ENCODE data around the gene SLC35F3. TPM values are rescaled to one million over a fixed set of nuclear protein-coding genes. Genes with fewer than 3 reads are reported as not detected.
A peak's percentile ranks its signal among the peaks of the same experiment; 100 is the strongest.

SLC35F3 gene
- total RNA-seq, 1 donor from 2014 or later = 1.6 TPM

DNA sequence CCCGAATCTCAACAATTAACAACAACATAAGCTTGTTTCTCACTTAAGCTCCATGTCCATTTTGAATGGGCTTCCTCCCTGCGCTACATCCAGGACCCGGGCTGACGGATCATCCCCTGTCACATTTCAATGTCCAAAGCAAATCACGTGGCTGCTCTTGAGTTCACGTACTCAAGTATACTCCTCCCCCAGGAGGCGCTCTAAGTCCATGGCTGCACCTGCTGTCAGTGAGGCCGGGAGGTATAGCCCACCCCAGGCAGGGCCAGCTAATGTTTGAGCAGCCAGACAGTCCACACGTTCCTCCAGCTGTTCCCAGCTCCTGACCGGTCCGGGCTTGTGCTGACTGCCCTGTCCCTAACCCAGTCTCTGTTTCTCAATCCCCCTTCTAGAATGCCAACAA lies 220.8 kb downstream of the SLC35F3 start:
- TF ChIP-seq, protein P1, sequence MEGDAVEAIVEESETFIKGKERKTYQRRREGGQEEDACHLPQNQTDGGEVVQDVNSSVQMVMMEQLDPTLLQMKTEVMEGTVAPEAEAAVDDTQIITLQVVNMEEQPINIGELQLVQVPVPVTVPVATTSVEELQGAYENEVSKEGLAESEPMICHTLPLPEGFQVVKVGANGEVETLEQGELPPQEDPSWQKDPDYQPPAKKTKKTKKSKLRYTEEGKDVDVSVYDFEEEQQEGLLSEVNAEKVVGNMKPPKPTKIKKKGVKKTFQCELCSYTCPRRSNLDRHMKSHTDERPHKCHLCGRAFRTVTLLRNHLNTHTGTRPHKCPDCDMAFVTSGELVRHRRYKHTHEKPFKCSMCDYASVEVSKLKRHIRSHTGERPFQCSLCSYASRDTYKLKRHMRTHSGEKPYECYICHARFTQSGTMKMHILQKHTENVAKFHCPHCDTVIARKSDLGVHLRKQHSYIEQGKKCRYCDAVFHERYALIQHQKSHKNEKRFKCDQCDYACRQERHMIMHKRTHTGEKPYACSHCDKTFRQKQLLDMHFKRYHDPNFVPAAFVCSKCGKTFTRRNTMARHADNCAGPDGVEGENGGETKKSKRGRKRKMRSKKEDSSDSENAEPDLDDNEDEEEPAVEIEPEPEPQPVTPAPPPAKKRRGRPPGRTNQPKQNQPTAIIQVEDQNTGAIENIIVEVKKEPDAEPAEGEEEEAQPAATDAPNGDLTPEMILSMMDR (conservative IDR thresholded peaks at IDR 0.05; ENCODE audit: low read depth, low read length) = peak; percentile 73
- no peak for DNase-seq (ENCODE audit: low read depth)
- no peak overlapping the region for H3K4me3 ChIP-seq (ENCODE audit: low read depth, low read length)

DNA sequence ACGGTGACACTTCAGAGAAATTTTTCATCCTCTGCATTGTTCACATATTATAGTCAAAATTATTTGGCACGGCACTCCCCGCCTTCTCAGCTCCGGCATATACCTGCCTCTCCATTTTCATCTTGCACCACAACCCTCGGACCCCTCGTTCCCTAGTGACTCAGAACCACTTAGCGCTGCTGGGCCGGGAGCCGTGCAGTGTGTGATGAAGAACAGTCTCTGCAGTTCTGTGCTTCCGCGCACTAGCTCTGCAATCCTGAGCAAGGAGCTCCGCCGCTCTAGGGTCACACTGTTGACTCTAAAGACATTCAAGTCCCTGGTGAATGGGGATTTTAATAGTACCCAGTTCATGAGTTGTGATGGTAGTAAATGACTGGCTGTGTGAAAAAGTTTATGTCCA lies 221.2 kb downstream of the SLC35F3 start:
- no peak overlapping the region for H3K4me3 ChIP-seq (ENCODE audit: low read depth, low read length)
- TF ChIP-seq, protein P1 (conservative IDR thresholded peaks at IDR 0.05; ENCODE audit: low read depth, low read length) = no peak
- DNase-seq (ENCODE audit: low read depth) = no peak

DNA sequence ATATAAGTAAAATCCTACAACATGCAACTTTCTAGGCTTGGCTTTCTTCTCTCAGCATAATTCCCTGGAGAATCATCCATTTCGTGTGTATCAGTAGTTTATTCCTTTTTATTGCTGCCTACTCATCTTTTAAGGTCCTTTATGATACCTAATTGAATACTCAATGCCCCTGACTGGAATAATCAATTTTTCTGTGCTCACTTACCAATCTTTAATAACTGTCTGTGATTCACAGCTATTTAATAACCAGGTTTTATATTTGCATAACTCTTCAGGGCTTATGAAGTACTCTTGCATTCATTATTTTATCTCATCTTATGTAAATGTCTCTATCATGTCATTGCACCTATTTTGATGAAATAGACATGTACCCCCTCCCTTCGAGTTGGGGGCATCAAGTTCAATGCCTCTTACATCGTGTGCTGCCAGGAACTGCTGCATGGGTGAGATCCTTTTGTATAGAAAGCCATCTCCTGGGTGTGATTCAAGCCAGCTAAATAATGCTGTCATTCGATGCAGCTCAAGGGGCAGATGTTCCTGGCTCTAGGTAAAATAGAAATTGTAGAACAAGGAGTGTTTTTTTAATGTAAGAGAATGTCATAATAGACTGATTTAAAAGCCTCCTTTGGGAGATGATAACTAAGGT lies 222.7 kb downstream of the SLC35F3 start:
- no peak for DNase-seq (ENCODE audit: low read depth)
- H3K4me3 ChIP-seq (ENCODE audit: low read depth, low read length) = no peak overlapping the region
- TF ChIP-seq, protein P1 (conservative IDR thresholded peaks at IDR 0.05; ENCODE audit: low read depth, low read length) = no peak

DNA sequence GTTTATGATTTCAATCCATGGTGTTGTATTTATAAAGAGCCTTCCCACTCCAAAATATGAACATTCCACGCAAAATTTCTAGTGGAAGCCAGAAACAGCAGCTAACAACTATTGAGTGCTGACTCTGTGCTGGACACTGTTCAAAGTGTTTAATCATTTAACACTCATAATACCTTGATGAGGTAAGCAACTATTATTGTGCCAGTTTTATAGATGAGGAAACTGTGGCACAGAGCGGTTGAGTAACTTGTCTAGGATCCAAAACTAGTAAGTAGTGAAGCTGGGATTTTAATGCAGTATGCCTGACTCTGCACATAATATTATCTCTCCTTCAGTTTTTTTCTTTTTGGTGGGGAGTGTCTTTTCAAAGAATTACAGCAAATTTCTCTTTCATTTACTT lies 228.3 kb downstream of the SLC35F3 start:
- TF ChIP-seq, protein P1 (conservative IDR thresholded peaks at IDR 0.05; ENCODE audit: low read depth, low read length) = no peak
- no peak overlapping the region for H3K4me3 ChIP-seq (ENCODE audit: low read depth, low read length)
- no peak for DNase-seq (ENCODE audit: low read depth)

DNA sequence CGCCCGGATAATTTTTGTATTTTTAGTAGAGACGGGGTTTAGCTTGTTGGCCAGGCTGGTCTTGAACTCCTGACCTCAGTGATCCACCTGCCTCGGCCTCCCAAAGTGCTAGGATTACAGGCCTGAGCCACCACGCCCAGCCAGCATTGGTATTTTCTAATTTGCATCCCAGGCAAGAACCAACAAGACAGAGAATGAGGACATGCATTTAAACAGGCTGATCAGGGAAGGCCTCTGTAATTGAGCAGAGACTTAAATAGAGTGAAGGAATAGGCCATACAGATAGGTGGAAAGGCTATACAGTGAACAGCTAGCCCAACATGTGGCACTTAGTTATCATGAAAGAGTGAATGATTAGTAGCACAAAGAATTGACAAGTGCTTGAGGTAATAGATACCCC lies 230.4 kb downstream of the SLC35F3 start:
- H3K4me3 ChIP-seq (ENCODE audit: low read depth, low read length) = no peak overlapping the region
- no peak for DNase-seq (ENCODE audit: low read depth)
- TF ChIP-seq, protein P1 (conservative IDR thresholded peaks at IDR 0.05; ENCODE audit: low read depth, low read length) = no peak

DNA sequence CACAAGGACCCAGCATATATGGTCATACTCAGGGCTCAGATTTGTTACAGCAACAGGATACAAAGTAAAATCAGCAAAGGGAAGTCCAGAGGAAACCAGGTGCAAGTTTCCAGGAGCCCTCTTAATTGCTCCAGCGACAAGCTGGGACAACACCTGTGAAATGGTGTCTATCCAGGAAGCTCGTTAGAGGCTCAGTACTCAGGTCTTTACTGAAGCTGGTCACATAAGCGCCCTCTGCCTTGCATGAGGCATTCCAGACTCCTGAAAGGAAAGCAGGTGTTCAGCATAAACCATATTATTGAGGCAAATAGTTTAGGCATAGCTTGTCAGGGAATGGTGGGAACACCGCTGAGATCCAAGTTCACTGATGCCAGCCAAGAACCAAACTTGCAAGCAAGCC lies 231.0 kb downstream of the SLC35F3 start:
- TF ChIP-seq, protein P1 (conservative IDR thresholded peaks at IDR 0.05; ENCODE audit: low read depth, low read length) = no peak
- no peak for DNase-seq (ENCODE audit: low read depth)
- H3K4me3 ChIP-seq (ENCODE audit: low read depth, low read length) = no peak overlapping the region

DNA sequence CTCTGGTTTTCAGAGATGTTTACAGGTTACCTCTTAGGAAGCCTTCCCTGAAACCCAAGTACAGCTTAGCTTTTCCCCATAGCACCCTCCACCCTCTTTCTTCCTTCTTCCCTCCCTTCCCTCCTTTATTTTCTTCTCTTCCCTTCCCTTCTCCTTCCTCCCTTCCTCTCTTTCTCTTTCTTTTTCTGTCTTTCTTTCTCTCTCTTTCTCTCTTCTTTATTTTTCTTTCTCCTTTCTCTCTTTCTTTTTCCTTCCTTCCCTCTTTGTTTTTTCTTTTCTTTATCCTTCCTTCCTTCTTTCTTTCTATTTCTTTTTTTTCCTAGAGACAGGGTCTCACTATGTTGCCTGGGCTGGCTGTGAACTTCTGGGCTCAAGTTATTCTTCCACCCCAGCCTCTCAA lies 231.6 kb downstream of the SLC35F3 start:
- TF ChIP-seq, protein P1 (conservative IDR thresholded peaks at IDR 0.05; ENCODE audit: low read depth, low read length) = no peak
- H3K4me3 ChIP-seq (ENCODE audit: low read depth, low read length) = no peak overlapping the region
- no peak for DNase-seq (ENCODE audit: low read depth)
